GM12878 (cell line): Measurements from ENCODE around the gene EEIG2. TPM values are rescaled to one million over a fixed set of nuclear protein-coding genes. Genes with fewer than 3 reads are reported as not detected.

Source experiments
- ATAC-seq: fragments of 200-7000 bp; cut with Tn5 transposase; 3 replicates; pipeline ENCODE4 v1.9.1; 2020; ENCODE audit warnings: mild to moderate bottlenecking, moderate library complexity
- BruUV-seq: library from RNA; stranded (reverse); fragments of 400-500 nt; replicated peaks from 2 replicates; lab custom pipeline; 2021; lab: Mats Ljungman, UMichigan
- CTCF ChIA-PET: fragments of 300-600 bp; sonication (Branson Sonifier 250); formaldehyde crosslinking; extraction: SDS; loops from one replicate; lab custom pipeline; 2021; ENCODE audit warnings: inconsistent platforms; lab: Yijun Ruan, JAX
- POLR2A ChIA-PET: fragments of 350-600 bp; formaldehyde crosslinking; extraction: SDS; loops from one replicate; lab custom pipeline; 2021; ENCODE audit warnings: inconsistent platforms; lab: Charles Lee
- RAD21 ChIA-PET: fragments of 300-600 bp; sonication (Branson Sonifier 250); formaldehyde crosslinking; loops from one replicate; lab custom pipeline; 2023; ENCODE audit warnings: antibody characterized with exemption; ENCODE audit not compliant: unreplicated experiment; lab: Charles Lee
- SMC1A ChIA-PET: fragments of 300-600 bp; sonication (Branson Sonifier 250); formaldehyde crosslinking; loops from one replicate; lab custom pipeline; 2023; ENCODE audit not compliant: unreplicated experiment, uncharacterized antibody; lab: Charles Lee
- DNase-seq: peaks from one replicate; pipeline ENCODE4 v3.0.0-alpha.2; 2011; ENCODE audit warnings: low read depth, low spot score
- FAIRE-seq: peaks from 3 replicates; lab custom pipeline; 2011; peaks lifted over from hg19 to GRCh38; lab: Jason Lieb, UNC
- H2AFZ ChIP-seq: 2 replicates; pipeline ENCODE4 v1.6.0; 2011; ENCODE audit warnings: low read depth, low read length, control low read depth; ENCODE audit not compliant: control insufficient read depth
- H3K27ac ChIP-seq: 2 replicates; pipeline ENCODE4 v1.5.1; 2011; ENCODE audit warnings: control low read depth; ENCODE audit not compliant: control insufficient read depth, insufficient read depth
- H3K27me3 ChIP-seq, 2 experiments: replicated peaks in 1 of 2; 2 replicates each; pipeline versions ENCODE4 v1.6.0 to v1.6.1; 2011; ENCODE audit warnings: low read length in 1 of 2; ENCODE audit not compliant: control insufficient read depth in 2 of 2, insufficient read depth in 2 of 2
- H3K36me3 ChIP-seq, 2 experiments: 2 replicates each; pipeline ENCODE4 v1.5.1; 2011; ENCODE audit warnings: low read length in 1 of 2; ENCODE audit not compliant: control insufficient read depth in 2 of 2, insufficient read depth in 2 of 2
- H3K4me1 ChIP-seq: 2 replicates; pipeline ENCODE4 v1.6.1; 2011; ENCODE audit warnings: mild to moderate bottlenecking, low read length, moderate library complexity, mixed read lengths; ENCODE audit not compliant: control insufficient read depth, insufficient read depth
- H3K4me2 ChIP-seq: 2 replicates; pipeline ENCODE4 v1.6.0; 2011; ENCODE audit warnings: control low read depth; ENCODE audit not compliant: control insufficient read depth, insufficient read depth
- H3K4me3 ChIP-seq: fragments of 200-600 bp; sonication (generic); 2 replicates; pipeline ENCODE4 v1.5.1; 2016
- H3K79me2 ChIP-seq: 2 replicates; pipeline ENCODE4 v1.6.0; 2011; ENCODE audit warnings: low read length; ENCODE audit not compliant: control insufficient read depth, insufficient read depth
- H3K9ac ChIP-seq: 2 replicates; pipeline ENCODE4 v1.8.0; 2011; ENCODE audit warnings: low read length, control low read depth, mixed read lengths; ENCODE audit not compliant: control insufficient read depth, insufficient read depth
- H3K9me3 ChIP-seq: replicated peaks from 3 replicates; pipeline ENCODE4 v1.5.1; 2011; ENCODE audit warnings: mild to moderate bottlenecking, low read length; ENCODE audit not compliant: control insufficient read depth, insufficient read depth
- H4K20me1 ChIP-seq: 2 replicates; pipeline ENCODE4 v1.6.0; 2011; ENCODE audit not compliant: control insufficient read depth, insufficient read depth
- DPF2 ChIP-seq: fragments of 450-650 bp; IDR thresholded peaks from 2 replicates; pipeline ENCODE4 v1.6.1; 2017; ENCODE audit warnings: mild to moderate bottlenecking
- ETV6 ChIP-seq, 2 experiments: fragments of 450-650 bp in 1 of 2; IDR thresholded peaks in 1 of 2; conservative IDR thresholded peaks in 1 of 2; 2 replicates each; pipeline ENCODE4 v1.6.1; 2014; ENCODE audit warnings: antibody characterized with exemption in 1 of 2, borderline replicate concordance in 1 of 2, low read depth in 1 of 2, mild to moderate bottlenecking in 1 of 2, moderate library complexity in 1 of 2
- EZH2 ChIP-seq: IDR thresholded peaks from 2 replicates; pipeline ENCODE4 v1.6.1; 2012; ENCODE audit warnings: low read depth, mild to moderate bottlenecking, control low read depth, inconsistent platforms, low read length, borderline replicate concordance; ENCODE audit not compliant: control insufficient read depth
- NR2C1 ChIP-seq: fragments of 450-650 bp; IDR thresholded peaks from 2 replicates; pipeline ENCODE4 v1.6.1; 2017; ENCODE audit warnings: antibody characterized with exemption, mild to moderate bottlenecking, moderate library complexity
- SIN3A ChIP-seq: IDR thresholded peaks from 2 replicates; pipeline ENCODE4 v1.6.1; 2012; ENCODE audit warnings: low read depth, low read length, improper control_type of control experiment
- WGBS: methylation state at CpG from one replicate; pipeline ENCODE4 v1.1.6; 2016; ENCODE audit warnings: low lambda C conversion rate; ENCODE audit not compliant: insufficient replicate concordance, insufficient coverage; ENCODE audit errors: missing lambda C conversion rate; 5-methylcytosine and 5-hydroxymethylcytosine counted together
- in situ Hi-C: fragments of 300-500 bp; cut with MboI; formaldehyde crosslinking; loops from 9 replicates; pipeline ENCODE4 v1.14.3; 2018; ENCODE audit warnings: mixed read lengths
- intact Hi-C: fragments of 100-400 bp; cut with micrococcal nuclease; formaldehyde crosslinking; loops from one replicate; pipeline ENCODE4 v1.14.2; 2022; ENCODE audit not compliant: unreplicated experiment
- polyA plus RNA-seq, 11 experiments: library from polyadenylated mRNA; depleted of rRNA in 4 of 11; unstranded in 6 of 11; stranded (reverse) in 5 of 11; fragments of >200 nt; fragmentation: Nextera tagmentation in 4 of 11; fragmentation: Illumina TruSeq in 1 of 11; extraction: Ambion mirVana in 4 of 11; extraction: Trizol in 1 of 11; gene quantifications; 1 replicate in 1 of 11; 2 replicates in 10 of 11; pipeline versions ENCODE4 v1.2.1 to v1.2.3, GENCODE V29; 2011 to 2016; ENCODE audit warnings: inconsistent platforms in 2 of 11, missing spikeins in 2 of 11, low read depth in 1 of 11
- total RNA-seq, 4 experiments: library from RNA; depleted of rRNA in 3 of 4; stranded (reverse); fragments of >200 nt in 3 of 4; fragmentation: Illumina TruSeq in 1 of 4; extraction: Trizol in 1 of 4; gene quantifications; 2 replicates each; pipeline versions ENCODE4 v1.2.1 to v1.2.3, GENCODE V29; 2013 to 2021
- TF ChIP-seq, protein P1 (sequence below): IDR thresholded peaks from 2 replicates; pipeline ENCODE4 v1.6.1; 2011; ENCODE audit warnings: low read depth, low read length, improper control_type of control experiment, borderline replicate concordance
- TF ChIP-seq, protein P2 (sequence below): fragments of 450-650 bp; IDR thresholded peaks from 2 replicates; pipeline ENCODE4 v1.6.1; 2018; ENCODE audit warnings: borderline replicate concordance, mild to moderate bottlenecking; ENCODE audit not compliant: partially characterized antibody
- TF ChIP-seq, protein P3 (sequence below): IDR thresholded peaks from 2 replicates; pipeline ENCODE4 v1.6.1; 2012; ENCODE audit warnings: low read depth, low read length, improper control_type of control experiment
- TF ChIP-seq, protein P4 (sequence below): fragments of 450-650 bp; IDR thresholded peaks from 2 replicates; pipeline ENCODE4 v1.6.1; 2016; ENCODE audit warnings: mild to moderate bottlenecking
- TF ChIP-seq, protein P5 (sequence below): fragments of 450-650 bp; IDR thresholded peaks from 2 replicates; pipeline ENCODE4 v1.6.1; 2017; ENCODE audit warnings: mild to moderate bottlenecking, moderate library complexity

EEIG2 gene
- total and polyA plus RNA-seq, 10 of the 15 experiments (the other 5 are each of a cell fraction or from before 2014, with no cell fraction given), result 1.4 to 17.2 (median 9.8) TPM

DNA sequence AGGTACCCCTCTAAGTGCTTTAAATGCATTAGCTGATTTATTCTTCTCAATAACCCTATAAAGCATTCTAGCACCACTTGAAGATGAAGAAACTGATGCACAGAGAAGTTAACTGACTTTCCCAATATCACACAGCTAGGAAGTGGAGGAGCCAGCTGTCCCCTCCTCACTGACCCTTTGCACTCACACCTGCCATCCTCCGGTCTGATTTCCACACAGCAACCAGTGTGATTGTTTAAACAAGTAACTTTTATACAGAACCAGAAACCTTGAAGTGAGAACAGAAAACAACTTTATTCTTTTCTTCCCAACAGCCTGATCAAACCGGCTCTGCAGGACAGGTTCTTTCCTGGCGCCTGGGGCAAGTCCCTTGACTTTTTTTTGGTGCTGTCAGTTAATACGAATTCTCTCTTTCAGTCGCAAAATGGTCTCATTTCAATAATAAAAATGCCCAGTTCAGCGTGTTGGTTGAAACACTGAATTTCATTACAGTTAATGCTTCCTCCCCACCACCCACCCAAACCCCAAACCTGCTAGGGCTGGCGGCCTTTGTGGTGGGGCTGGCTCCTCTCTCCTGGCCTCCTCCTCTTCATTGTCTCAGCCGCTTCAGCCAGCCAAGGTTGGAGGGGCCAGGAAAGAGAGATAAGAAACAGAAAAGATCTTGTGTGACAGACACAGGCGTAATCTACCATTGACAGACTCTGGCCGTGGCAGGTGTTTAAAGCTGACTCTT is 26.4 kb upstream of the EEIG2 start:
- H3K9ac ChIP-seq, result no peak overlapping the region
- no peaks in the 10 kb centered on the region for H4K20me1 ChIP-seq
- ATAC-seq, result peak; percentile 80
- no peak overlapping the region for H3K27ac ChIP-seq
- H3K9me3 ChIP-seq, result no peaks in the 10 kb centered on the region
- H2AFZ ChIP-seq, result peak overlapping the region; percentile 61; the same call in 1 of the 2 replicates
- peak; percentile 40 for DNase-seq
- no TSS peak for BruUV-seq
- H3K4me3 ChIP-seq, result no peak overlapping the region
- in situ Hi-C loops (loop anchor here (25.0 kb wide), 1 partner anchor 1071 kb away; no protein-coding TSS in a partner anchor), intact Hi-C loops (loop anchor here (2.0 kb wide), 1 partner anchor 27 kb away; the partner anchor contains the start of gene EEIG2)
- POLR2A ChIA-PET, result interaction anchor here (0.6 to 1.1 kb wide), 3 partner anchors 23 to 159 kb away, joined by 3 to 4 read pairs (median 4); partner anchors contain the start of gene PRPF38B
- WGBS, result 2% methylated on average over 10 of the region's 10 CpGs
- RAD21 ChIA-PET, result interaction anchor here (1.1 to 3.5 kb wide), 4 partner anchors 18 to 27 kb away, joined by 3 to 33 read pairs (median 6); partner anchors contain the start of gene EEIG2
- H3K27me3 ChIP-seq, result no peaks in the 10 kb centered on the region
- peak; percentile 41 for FAIRE-seq
- SMC1A ChIA-PET, result interaction anchor here (1.0 to 3.5 kb wide), 12 partner anchors 11 to 159 kb away, joined by 3 to 56 read pairs (median 4); partner anchors contain the start of genes EEIG2 and PRPF38B
- peak overlapping the region; percentile 56 for H3K4me2 ChIP-seq
- CTCF ChIA-PET, result interaction anchor here (0.7 to 4.1 kb wide), 6 partner anchors 16 to 36 kb away, joined by 3 to 47 read pairs (median 9); partner anchors contain the start of gene EEIG2
- H3K79me2 ChIP-seq, result no peaks in the 10 kb centered on the region
- peaks cover 6% of the 10 kb centered on the region for H3K4me1 ChIP-seq
- no peaks in the 10 kb centered on the region for H3K36me3 ChIP-seq
- TF ChIP-seq DPF2 (no peak), NR2C1 (no peak), SIN3A (no peak), ETV6 (conservative IDR thresholded peaks at IDR 0.05 in 1 of 2, IDR thresholded peaks at IDR 0.05 in 1 of 2; ENCODE audit: borderline replicate concordance in 1 of 2, low read depth in 1 of 2) (peak in 1 of 2 experiments; percentile 59; a peak in 1 of 4 replicates), EZH2 (no peak)
- TF ChIP-seq, protein P1, sequence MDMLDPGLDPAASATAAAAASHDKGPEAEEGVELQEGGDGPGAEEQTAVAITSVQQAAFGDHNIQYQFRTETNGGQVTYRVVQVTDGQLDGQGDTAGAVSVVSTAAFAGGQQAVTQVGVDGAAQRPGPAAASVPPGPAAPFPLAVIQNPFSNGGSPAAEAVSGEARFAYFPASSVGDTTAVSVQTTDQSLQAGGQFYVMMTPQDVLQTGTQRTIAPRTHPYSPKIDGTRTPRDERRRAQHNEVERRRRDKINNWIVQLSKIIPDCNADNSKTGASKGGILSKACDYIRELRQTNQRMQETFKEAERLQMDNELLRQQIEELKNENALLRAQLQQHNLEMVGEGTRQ, result no peak
- TF ChIP-seq, protein P2, sequence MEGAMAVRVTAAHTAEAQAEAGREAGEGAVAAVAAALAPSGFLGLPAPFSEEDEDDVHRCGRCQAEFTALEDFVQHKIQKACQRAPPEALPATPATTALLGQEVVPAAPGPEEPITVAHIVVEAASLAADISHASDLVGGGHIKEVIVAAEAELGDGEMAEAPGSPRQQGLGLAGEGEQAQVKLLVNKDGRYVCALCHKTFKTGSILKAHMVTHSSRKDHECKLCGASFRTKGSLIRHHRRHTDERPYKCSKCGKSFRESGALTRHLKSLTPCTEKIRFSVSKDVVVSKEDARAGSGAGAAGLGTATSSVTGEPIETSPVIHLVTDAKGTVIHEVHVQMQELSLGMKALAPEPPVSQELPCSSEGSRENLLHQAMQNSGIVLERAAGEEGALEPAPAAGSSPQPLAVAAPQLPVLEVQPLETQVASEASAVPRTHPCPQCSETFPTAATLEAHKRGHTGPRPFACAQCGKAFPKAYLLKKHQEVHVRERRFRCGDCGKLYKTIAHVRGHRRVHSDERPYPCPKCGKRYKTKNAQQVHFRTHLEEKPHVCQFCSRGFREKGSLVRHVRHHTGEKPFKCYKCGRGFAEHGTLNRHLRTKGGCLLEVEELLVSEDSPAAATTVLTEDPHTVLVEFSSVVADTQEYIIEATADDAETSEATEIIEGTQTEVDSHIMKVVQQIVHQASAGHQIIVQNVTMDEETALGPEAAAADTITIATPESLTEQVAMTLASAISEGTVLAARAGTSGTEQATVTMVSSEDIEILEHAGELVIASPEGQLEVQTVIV, result no peak
- TF ChIP-seq, protein P3, sequence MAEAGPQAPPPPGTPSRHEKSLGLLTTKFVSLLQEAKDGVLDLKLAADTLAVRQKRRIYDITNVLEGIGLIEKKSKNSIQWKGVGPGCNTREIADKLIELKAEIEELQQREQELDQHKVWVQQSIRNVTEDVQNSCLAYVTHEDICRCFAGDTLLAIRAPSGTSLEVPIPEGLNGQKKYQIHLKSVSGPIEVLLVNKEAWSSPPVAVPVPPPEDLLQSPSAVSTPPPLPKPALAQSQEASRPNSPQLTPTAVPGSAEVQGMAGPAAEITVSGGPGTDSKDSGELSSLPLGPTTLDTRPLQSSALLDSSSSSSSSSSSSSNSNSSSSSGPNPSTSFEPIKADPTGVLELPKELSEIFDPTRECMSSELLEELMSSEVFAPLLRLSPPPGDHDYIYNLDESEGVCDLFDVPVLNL, result no peak
- TF ChIP-seq, protein P4, sequence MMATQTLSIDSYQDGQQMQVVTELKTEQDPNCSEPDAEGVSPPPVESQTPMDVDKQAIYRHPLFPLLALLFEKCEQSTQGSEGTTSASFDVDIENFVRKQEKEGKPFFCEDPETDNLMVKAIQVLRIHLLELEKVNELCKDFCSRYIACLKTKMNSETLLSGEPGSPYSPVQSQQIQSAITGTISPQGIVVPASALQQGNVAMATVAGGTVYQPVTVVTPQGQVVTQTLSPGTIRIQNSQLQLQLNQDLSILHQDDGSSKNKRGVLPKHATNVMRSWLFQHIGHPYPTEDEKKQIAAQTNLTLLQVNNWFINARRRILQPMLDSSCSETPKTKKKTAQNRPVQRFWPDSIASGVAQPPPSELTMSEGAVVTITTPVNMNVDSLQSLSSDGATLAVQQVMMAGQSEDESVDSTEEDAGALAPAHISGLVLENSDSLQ, result peak; percentile 52; the same call in 1 of the 2 replicates
- TF ChIP-seq, protein P5, sequence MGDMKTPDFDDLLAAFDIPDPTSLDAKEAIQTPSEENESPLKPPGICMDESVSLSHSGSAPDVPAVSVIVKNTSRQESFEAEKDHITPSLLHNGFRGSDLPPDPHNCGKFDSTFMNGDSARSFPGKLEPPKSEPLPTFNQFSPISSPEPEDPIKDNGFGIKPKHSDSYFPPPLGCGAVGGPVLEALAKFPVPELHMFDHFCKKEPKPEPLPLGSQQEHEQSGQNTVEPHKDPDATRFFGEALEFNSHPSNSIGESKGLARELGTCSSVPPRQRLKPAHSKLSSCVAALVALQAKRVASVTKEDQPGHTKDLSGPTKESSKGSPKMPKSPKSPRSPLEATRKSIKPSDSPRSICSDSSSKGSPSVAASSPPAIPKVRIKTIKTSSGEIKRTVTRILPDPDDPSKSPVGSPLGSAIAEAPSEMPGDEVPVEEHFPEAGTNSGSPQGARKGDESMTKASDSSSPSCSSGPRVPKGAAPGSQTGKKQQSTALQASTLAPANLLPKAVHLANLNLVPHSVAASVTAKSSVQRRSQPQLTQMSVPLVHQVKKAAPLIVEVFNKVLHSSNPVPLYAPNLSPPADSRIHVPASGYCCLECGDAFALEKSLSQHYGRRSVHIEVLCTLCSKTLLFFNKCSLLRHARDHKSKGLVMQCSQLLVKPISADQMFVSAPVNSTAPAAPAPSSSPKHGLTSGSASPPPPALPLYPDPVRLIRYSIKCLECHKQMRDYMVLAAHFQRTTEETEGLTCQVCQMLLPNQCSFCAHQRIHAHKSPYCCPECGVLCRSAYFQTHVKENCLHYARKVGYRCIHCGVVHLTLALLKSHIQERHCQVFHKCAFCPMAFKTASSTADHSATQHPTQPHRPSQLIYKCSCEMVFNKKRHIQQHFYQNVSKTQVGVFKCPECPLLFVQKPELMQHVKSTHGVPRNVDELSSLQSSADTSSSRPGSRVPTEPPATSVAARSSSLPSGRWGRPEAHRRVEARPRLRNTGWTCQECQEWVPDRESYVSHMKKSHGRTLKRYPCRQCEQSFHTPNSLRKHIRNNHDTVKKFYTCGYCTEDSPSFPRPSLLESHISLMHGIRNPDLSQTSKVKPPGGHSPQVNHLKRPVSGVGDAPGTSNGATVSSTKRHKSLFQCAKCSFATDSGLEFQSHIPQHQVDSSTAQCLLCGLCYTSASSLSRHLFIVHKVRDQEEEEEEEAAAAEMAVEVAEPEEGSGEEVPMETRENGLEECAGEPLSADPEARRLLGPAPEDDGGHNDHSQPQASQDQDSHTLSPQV, result no peak
